ENCODE data around the gene SERINC5.

SERINC5 gene

DNA sequence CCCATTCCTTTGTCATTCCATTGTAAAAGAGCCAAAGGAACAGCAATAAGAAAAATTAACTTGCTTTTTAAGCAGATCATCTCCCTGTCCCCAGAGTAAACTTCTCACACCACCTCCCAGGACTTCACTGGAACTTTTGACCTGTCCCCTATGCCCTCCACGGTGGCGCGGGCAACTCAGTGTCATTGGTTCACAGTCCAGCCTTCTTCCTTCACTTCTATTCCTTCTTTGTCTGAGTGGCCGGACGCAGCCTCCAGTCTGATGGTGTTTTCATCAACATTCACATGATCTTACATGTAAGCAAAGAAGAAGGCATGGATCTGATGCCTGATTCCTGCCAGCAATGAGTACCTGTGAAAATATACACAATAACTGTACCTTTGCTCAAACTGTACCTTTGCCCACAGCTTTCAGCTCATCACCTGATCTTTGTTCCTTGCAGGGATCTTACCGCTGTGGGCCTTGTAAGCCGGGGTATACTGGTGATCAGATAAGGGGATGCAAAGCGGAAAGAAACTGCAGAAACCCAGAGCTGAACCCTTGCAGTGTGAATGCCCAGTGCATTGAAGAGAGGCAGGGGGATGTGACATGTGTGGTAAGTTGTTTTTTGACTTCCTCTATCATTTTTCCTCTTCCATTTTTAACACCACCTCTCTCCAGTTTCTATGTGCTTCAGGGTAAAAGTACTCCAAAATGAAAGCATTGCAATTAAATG lies 188.2 kb downstream of the SERINC5 start:
- no peak for DNase-seq (ENCODE audit: low spot score)

DNA sequence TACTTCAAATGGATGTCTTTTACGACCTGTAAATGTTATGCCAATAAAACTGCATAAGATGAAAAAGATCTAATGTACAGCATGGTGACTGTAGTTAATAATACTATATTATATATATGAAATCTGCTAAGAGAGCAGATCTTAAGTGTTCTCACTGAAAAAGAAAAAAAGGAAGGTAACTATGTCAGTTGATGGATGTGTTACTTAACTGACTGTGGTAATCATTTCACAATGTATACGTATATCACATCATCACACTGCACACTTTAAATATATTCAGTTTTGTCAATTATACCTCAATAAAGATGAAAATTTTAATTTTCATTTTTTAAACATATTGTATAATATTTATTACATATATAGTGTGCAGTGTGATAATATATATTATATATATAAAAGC lies 188.8 kb downstream of the SERINC5 start:
- no peak for DNase-seq (ENCODE audit: low spot score)

DNA sequence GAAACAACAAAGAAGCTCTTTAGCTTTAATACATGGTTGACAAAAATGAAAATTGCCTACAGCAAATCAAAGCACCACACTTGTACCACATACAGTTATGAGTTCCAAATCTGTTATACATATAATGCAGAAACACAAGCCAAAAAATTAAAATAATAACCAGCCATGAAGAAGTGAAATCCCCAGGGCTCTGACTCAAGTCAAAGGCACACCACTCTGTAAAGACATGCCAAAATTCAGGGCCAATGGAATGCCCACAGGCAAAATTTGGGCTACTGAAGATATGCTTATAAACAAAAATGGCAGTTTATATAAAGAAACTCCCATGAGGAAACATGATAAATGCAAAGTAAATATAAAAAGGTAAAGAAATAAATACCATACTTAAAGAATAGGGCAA lies 191.7 kb downstream of the SERINC5 start:
- DNase-seq (ENCODE audit: low spot score) = peak; percentile 42
